Brain microvascular endothelial cell (primary cell): ENCODE data around the gene EHD4.

Source experiments
- DNase-seq: peaks from one replicate; pipeline ENCODE4 v3.0.0-alpha.2; 2020
- H3K27ac ChIP-seq: fragments of 250-450 bp; sonication (Bioruptor Pico); 2 replicates; pipeline ENCODE4 v1.5.1; 2020; ENCODE audit warnings: mild to moderate bottlenecking, moderate library complexity
- H3K27me3 ChIP-seq: fragments of 250-450 bp; sonication (Bioruptor Pico); replicated peaks from 2 replicates; pipeline ENCODE4 v1.5.1; 2020; ENCODE audit warnings: mild to moderate bottlenecking
- H3K36me3 ChIP-seq: fragments of 250-450 bp; sonication (Bioruptor Pico); replicated peaks from 2 replicates; pipeline ENCODE4 v1.5.1; 2020; ENCODE audit warnings: mild to moderate bottlenecking
- H3K4me3 ChIP-seq: 2 replicates; pipeline ENCODE4 v1.5.1; 2011; ENCODE audit warnings: low read depth, mild to moderate bottlenecking, control low read depth, low read length, moderate library complexity
- CTCF ChIP-seq: IDR thresholded peaks from 2 replicates; pipeline ENCODE4 v1.5.1; 2011; ENCODE audit warnings: low read depth, mild to moderate bottlenecking, moderate library complexity, low read length, control low read depth, inconsistent platforms; ENCODE audit errors: missing control alignments
- in situ Hi-C: cut with HindIII; loops from 2 replicates; pipeline ENCODE4 v1.10.0; 2017; ENCODE audit warnings: low sequenced_read_pairs, low pct_ligation_motif_present

Gene EHD4

GRCh38 chr15:41923401-41923997 lies 48.9 kb downstream of the EHD4 start:
- Histone ChIP-seq H3K27ac (no peak overlapping the region), H3K4me3 (no peak overlapping the region), H3K36me3 (peaks cover 7% of the 10 kb centered on the region), H3K27me3 (no peaks in the 10 kb centered on the region)
- no peak for DNase-seq
- in situ Hi-C loops: no loop called here
- no peak for TF ChIP-seq CTCF

DNA sequence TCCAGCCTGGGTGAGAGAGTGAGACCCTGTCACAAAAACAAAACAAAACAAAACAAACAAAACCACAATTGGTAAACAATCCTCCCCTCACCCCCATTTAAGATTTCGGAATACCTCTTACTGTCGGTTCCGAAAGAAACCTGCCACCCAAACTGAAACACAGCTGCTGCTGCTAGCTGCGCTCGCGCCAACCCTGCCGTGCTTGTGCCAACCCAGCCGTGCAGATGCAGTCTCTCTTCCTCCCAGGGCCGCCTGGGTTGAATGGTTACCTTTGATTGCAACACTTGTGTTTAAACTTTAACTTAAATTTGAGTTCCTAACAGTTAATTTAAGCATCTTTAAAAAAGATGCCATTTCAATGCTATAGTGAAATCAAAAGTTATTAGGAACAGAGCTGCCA lies 50.0 kb downstream of the EHD4 start:
- no peak overlapping the region for H3K27ac ChIP-seq
- H3K4me3 ChIP-seq: no peak overlapping the region
- DNase-seq: no peak
- no peaks in the 10 kb centered on the region for H3K27me3 ChIP-seq
- no peak for TF ChIP-seq CTCF
- H3K36me3 ChIP-seq: peaks cover 9% of the 10 kb centered on the region
- in situ Hi-C loops: no loop called here

DNA sequence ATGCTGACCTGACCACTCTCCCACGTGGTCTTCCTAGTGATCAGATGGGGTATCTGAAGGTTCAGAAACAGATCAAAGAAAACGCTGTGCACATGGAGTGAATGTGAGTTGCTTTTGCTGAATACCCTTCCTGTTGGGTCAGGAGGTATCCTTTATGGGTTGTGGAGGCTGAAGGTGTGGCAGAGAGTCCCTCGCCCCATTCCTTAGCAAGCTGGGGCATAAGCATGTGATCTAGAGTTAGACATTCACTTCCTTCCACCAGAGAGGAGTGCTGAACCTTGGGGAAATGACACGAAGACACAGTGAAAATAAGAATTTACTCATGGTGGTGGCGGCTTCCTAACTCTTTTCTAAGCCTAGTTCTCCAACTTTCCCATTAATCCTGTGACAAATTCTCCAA lies 50.7 kb downstream of the EHD4 start:
- peaks cover 9% of the 10 kb centered on the region for H3K36me3 ChIP-seq
- DNase-seq: no peak
- no peak overlapping the region for H3K27ac ChIP-seq
- H3K27me3 ChIP-seq: no peaks in the 10 kb centered on the region
- in situ Hi-C loops: no loop called here
- no peak overlapping the region for H3K4me3 ChIP-seq
- TF ChIP-seq CTCF: no peak

- Histone ChIP-seq H3K4me3 (no peak overlapping the region), H3K27ac (peak overlapping the region; percentile 31), H3K27me3 (no peaks in the 10 kb centered on the region), H3K36me3 (peaks cover 10% of the 10 kb centered on the region)
- in situ Hi-C loops: no loop called here
- TF ChIP-seq CTCF: no peak
- DNase-seq: no peak
Observed at GRCh38 chr15:41921167-41921566, 51.2 kb downstream of the EHD4 start.

DNA sequence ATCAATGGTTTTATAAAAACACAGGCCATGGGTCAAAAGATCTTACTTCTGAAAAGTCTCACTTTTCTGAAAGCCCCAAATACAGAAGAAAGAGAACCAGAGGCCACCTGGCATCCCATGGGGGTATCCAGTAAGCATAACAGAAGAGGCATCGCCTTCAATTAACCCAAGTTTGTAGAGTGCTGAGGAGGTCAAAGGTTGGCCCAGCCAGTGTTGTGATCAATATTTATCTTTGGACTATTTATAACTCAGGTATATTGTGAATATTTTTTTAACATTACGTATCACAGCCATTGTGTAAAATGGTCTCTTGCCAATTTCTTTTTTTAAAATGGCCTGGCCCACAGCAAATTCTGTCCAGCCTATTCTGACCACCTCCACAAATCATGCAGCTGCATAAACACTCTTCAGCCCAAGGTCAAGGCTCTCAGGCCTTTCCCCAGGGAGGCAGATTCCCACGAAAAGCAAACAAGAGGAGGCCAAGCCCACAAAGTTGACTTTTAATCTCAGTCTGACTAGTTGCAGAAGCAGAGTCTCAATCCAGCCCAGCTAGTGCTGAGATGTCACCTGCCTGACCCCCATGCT lies 52.3 kb downstream of the EHD4 start:
- TF ChIP-seq CTCF: no peak
- peak; percentile 91 for DNase-seq
- peaks cover 13% of the 10 kb centered on the region for H3K36me3 ChIP-seq
- no peaks in the 10 kb centered on the region for H3K27me3 ChIP-seq
- H3K4me3 ChIP-seq: no peak overlapping the region
- H3K27ac ChIP-seq: peak overlapping the region; percentile 51
- in situ Hi-C loops: no loop called here

DNA sequence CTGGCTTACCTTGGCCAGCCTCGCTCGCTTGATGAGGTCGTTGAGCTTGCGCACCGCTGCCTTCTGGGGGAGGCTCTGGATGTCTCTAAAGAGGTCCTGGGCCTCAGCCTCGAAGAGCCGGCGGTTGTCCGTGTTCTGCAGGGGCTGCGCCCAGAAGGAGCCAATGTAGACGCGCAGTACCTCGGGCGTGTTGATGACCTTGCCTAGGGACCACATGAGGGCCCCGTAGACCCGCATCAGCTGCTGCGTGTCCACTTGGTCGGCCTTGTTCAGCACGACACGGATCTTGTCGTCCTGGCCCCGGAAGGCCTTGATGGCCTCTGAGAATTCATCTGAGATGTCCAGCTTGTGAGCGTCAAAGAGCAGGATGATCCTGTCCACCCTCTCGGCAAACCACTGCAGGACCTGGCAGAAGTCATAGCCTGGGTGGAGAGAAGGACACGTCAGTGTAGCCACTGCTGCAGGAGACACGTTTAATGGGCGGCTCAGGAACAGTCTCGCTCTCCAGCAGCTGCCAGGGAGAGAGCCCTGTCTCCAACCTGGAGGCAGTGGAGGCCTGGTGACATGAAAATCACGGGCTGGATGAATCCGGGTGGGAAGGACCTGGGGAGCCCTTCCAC lies 53.0 kb downstream of the EHD4 start:
- DNase-seq: no peak
- no peaks in the 10 kb centered on the region for H3K27me3 ChIP-seq
- in situ Hi-C loops: no loop called here
- TF ChIP-seq CTCF: no peak
- peaks cover 13% of the 10 kb centered on the region for H3K36me3 ChIP-seq
- H3K27ac ChIP-seq: no peak overlapping the region
- no peak overlapping the region for H3K4me3 ChIP-seq
